HG03025 (cell line): Measurements from ENCODE around the gene GRIN2C.

Experiments used
- ATAC-seq: cut with Tn5 transposase; IDR thresholded peaks from one replicate; pipeline ENCODE4 v1.9.1; 2021; ENCODE audit warnings: mild to moderate bottlenecking, moderate library complexity; ENCODE audit not compliant: unreplicated experiment, low FRiP score

Gene GRIN2C

DNA sequence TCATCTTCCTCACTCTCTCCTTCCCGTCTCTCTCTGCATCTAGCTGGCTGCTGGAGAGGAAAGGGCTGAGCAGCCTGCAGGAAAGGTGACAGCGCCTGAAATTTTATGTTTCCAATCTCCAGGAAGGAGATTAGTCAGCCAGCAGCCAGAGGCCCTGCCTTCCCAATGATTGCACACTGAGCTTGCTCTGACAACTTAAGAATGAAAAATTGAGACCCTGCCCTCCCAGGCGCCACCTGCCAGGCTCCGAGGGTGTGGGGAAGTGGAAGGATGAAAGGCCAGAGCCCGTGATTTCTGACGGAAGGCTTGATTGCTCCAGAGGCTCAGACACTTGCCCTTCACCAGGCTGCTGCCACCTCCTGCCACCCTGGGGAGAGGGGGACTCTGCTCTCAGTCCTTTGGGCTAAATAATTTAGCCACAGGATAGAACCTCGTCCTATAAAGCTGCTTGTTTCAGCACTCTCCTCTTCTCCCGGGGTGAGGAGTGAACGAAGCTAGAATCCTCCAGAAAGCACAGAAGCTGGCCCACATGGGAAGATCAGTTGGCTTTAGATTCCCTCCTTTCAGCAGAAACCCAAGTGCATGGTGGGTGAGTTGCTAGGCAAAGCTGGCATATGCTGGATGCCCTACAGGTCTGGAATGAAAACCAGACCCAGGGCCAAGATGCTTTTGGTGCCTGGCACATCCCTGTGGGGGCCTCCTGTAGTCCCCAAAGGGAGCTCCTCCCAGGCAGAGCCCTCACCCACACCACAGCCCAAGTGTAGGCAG lies 33.5 kb downstream of the GRIN2C start:
- no peak for ATAC-seq

DNA sequence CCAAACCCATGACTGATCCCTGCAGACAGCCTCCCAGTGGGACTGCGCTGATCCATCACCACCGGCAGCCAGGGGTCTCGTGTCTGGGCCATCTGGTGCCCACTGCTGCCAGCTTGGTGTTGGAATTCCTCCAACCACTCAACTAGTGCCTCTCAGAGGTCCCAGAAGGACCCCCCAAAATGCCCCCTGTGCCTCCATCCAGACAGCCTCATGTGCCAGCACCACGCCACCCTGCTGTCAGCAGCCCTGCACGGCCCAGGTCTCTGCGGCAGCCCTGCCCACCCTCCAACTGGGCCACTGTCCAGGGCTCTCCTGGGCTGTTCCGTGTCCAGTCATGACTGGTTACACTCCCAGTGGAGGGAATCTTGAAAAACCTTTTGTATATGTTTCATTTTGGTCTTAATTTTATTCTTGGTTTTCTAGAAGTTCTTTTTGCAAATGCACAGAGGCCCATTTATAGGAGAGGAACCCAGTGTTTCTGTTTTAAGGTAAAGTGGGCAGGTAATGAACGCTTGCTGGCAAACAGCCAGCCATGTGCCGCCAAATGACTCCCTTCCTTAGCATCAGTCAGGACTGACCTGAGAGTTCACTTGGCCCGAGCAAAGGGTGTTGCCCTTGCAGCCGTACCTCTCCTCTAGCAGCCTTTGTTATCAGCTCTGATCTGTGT lies 34.6 kb downstream of the GRIN2C start:
- ATAC-seq = no peak

DNA sequence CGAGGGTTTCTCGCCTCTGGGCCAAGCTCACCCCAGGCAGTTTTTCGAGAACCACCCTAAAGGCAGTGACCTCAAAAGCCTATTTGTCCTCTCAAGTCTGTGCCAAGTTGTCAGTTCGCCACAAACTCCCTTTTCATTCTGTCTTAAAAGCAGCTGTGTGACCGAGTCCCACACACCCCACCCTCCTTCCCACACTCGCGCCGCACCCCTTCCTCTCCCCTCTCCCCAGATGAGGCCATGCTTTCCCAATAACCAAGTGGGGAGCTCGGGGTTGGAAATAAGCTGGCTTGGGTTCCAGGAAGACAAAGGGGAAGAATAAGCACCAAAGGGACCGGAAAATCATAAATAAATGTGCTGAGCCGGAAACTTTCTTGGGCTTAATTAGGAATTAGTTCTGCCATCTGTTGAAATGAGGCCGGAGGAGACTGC lies 36.7 kb downstream of the GRIN2C start:
- ATAC-seq = no peak

DNA sequence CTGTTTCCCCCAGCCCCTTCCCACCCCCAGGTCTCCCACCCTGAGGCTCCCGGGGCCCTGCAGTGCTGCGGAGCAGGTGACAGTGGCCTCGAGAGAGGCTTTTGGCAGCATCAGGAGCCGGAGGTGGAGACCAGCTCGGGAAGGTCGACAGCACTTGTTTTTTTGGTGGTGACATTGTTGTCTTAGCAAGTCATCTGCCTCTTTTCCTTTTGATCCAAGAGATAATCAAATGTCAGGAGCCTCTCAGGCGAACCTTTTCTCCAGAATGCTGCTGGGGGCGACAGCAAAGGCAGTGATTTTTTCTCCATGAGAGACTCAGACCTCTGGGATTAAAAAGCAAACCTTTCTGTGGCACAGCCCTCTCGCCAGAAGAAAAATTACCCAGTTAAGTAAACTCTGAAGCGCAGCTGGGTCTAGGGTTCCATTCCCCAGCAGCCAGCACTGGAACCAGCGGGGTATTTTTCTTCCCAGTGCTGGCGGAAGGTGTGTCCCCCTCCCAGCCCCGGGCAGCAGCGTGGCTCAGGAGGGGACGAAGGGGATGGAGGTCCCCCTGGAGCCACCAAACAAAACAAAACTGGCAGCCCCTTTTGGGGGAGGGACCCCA lies 37.2 kb downstream of the GRIN2C start:
- no peak for ATAC-seq

DNA sequence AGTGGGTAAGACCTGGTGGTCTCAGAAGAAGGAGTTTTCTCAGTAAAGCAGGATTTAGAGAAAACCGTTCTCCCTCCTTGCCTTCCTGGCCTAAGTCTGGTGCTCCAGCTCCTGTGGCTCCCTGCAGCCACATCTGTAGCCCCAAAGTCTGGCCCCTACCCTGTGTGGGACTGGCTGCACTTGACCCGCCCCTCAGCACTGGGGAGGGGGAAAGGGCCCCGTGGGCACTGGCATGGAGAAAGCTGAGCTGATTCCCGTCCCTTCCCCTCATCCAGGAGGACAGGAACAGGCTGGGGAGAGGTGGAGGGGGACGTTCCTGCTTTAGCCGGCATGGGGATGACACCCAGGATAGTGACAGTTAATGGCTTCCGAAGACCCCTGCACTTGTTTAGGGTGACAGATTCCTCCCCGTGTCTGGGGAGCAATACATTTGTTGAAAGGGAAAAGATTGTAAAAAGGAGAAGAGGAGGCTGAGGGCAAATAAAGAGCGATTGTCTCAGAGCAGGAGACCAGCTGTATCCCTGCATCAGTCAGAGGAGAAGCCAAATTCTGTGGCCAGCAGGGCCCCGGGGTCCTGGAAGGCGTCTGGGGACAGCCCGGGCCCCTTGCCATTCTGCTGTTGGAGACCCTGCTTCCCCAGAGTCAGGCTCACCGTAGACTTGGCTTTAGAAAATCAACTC lies 37.9 kb downstream of the GRIN2C start:
- no peak for ATAC-seq

DNA sequence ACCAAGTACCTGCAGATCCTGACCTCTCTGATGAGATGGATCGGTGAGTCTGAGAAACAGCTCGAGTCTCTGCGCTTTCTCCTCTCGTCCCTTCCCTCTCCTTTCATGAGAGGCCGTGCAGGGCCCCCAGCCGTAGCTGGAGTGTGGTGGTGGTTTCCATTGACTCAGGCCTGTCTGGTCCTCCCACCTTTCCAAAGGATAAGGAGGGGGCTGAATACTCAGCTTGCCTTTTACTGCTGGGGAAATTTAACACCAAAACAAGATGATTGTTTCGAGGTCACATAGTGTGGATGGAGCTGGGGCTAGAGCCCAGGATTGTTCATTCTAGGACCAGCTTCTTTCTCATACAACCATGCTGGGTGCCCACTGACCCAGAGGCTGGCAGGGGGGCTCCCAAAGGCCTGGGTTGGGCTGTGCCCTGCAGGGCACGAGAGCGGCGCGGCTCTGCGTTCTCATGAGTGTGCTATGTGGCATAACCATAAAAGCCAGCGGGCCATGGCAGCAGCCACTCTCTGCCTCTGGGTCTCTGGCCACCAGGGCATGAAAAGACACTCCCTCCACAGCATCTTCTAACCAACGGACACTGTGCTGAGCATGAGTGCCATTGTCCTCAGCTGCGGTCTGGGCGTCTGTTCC lies 39.8 kb downstream of the GRIN2C start:
- ATAC-seq = no peak

DNA sequence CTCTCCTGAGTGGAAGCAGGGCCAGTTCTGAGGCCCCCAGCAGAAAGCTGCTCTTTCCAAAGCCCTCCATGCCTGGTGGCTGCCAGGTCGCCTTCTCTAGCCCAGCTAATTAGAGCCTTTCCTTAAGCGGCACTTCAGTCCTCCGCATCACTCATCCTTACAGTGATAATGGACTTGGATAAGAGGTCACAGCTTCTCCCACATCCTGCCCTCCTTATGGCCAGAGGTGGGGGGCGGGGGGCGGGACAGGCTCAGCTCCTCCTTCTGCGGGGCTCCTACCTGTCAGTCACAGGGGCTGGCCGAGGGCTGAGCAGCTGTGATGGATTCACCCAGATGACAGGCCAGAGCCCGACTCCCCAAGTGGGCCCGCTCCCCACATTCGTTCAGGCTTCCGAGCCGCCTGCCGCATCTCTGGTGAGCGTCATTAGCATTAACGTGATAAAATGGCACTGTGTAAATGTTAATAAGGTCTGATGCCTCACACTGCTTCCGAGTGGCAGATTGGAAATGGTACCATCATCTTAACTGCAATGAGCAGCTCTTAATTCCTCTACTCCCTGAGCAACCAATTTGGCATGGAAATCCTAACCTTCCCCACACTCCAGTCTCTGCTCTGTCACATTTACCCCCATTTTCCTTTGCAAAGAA lies 41.3 kb downstream of the GRIN2C start:
- ATAC-seq = no peak

DNA sequence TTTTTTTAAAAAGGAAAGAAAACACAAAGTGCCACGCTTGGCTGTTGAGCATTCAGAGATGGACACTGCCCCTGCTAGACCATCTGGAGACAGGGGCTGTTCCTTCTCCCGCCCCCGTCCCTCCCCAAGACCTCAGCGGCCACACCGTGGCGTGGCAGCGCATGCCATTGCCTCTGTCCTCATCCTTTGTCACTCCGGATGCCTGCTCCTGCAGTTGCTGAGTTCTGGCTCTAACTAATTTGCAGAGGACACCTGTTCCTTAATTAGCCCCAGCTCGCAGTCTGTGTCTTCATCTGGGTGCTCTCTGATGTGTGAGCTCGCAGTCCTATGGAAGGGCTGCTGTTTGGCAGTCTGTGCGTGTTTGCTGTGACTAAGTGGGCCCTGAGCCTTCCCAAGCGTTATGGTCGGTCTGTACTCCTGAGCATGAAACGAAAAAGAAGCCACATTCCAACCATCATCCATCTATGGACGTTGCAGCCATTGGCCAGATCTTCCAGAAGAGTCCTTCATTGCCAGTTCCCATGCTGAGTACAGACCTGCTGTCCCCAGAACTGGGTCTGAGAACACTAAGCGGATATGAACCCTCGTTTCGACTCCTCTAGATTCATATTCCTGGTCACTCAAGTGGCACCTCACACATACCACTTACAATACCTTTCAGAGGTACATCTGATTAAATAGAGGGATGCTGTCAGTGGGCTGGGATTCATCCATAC lies 42.6 kb downstream of the GRIN2C start:
- no peak for ATAC-seq

DNA sequence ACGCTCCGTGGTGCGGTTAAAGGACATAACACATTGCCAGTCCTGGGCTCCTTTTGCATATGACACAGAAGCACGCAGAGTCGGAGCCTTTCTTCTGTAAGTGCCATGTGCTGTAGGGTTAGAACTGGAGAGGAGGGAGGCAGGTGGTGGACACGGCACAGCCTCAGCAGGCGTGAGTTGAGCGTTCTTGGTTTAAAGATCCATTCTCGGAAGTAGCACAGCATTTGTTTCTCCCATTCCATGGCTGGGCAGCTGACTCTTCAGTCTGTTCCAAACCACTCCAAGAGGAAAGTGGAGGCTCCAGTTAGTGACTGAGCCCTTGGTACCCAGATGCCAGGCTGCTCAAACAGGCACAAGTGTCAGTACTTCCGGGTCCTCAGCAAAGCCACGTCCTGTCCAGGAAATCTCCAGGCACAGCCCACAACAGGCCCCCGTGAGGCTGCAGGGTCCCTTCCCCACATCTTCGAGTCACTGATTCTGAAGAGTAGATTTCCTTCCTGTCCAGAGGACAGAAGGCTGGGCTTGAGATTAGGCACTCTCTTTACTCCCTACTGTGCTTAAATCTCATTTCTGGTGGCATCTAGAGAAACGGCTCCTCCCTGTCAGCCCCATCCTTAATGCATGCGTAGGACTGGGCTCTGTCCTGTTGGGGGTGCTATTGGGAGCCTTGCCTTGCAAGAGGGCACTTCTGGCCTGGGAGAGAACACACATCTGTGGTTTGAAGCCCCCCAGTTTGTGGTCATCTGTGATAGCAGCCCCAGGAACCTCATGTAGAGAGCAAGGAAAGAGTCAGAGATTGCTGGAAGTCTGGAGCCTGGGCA lies 43.9 kb downstream of the GRIN2C start:
- no peak for ATAC-seq

DNA sequence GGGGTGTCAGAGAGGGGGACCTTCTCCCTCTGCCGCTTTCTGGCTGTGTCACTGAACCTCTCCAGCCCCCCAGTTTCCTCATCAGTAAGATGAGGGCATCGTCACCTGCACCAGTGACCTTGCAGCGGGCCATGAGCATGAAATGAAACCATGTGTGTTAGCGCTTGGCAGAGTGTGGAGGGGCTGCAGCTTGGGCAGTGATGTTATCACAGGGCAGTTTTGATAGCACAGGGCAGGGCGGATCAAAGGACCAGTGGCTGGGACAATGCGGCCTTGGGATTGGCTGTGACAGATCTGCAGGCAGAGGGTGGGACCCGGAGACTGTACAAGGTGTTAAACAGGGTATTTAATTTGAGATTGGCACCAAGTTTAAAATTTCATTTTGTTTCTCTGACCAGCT lies 44.6 kb downstream of the GRIN2C start:
- ATAC-seq = no peak

DNA sequence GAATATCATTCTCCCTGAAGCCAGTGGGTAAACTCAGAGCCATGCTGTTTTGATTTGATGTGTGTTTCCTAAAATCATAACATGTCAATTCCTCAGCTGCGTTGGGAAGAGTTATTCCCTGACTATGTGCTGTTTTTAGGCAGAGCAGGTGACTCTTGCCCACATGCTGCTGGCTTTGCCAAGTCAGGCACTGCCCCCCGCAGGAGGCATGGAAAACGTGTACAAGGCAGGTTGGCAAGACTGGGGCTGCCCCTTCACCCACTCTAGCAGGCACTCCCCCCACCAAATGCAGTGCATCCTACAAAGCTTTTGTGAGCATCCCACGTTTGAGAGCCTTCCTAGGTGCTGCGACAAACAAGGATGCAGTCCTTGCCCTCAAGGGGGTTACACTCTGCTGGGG lies 45.2 kb downstream of the GRIN2C start:
- no peak for ATAC-seq

DNA sequence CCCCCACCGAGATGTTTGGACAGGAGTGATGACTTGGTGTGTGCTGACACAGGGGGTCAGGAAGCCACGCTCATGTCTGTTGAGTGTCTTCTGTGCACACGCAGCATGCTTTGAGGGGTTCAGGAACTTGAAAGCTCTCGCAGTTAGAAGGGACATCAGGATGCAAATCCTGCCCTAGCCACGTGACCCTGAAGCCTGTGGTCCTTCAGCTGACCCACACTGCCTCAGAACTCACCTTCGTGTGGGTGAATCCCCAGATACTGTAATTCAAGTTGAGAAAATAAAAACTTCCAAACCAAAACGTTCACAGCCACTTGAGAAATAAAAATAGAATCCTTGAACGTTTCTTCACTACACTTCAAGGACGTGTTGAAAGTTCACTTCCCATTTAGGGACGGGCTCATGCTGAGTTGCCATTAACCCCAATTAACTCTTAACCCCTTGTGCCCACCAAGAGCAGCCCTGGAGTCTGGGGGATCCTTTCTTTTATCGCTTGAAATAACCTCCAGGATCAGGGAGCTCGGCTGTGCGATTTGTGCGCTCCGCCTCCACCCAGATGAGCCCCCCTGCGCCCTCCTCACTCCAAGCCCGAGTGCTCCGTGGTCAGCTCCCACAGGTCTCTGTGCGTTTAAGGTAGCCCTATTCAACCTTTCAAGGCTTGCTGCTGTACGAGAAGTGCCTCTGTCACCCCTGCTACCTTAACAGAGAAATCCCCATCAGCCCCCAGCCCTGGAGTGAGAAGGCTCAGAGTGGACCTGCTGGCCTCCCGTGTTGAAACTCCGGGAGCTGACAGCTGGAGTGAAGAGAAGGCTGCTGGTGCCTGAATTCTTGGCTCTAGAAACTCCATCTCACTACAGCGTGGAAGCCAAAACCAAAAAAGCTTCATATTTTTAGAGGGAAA lies 47.3 kb downstream of the GRIN2C start:
- no peak for ATAC-seq

DNA sequence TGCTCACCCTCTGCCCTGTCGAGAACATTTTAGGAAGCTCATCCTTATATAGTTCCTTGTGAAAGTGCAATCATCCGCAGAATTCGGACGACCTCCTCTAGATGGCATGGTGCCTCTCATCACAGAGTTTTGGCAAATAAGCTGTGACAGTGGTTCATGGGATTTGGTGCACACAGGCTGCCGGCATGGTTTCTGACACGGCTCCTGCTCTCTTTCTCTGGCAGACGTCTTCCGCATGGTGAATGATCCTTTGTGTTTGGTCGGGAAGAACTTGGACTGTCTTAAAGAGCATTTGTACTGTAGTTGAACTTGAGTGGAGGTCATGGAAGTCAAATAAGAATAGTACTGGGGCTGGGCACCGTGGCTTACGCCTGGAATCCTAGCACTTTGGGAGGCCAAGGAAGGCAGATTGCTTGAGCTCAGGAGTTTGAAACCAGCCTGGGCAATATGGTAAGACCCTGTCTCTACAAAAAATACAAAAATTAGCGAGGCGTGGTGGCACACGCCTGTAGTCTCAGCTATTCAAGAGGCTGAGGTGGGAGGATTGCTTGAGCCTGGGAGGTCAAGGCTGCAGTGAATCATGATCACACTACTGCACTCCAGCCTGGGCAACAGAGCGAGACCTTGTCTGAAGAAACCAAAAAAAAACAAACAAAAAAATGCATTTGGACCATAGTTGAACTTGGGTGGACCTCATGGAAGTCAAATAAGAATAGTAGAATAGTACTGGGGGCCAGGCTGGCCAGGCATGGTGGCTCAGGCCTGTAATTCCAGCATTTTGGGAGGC lies 48.8 kb downstream of the GRIN2C start:
- no peak for ATAC-seq

DNA sequence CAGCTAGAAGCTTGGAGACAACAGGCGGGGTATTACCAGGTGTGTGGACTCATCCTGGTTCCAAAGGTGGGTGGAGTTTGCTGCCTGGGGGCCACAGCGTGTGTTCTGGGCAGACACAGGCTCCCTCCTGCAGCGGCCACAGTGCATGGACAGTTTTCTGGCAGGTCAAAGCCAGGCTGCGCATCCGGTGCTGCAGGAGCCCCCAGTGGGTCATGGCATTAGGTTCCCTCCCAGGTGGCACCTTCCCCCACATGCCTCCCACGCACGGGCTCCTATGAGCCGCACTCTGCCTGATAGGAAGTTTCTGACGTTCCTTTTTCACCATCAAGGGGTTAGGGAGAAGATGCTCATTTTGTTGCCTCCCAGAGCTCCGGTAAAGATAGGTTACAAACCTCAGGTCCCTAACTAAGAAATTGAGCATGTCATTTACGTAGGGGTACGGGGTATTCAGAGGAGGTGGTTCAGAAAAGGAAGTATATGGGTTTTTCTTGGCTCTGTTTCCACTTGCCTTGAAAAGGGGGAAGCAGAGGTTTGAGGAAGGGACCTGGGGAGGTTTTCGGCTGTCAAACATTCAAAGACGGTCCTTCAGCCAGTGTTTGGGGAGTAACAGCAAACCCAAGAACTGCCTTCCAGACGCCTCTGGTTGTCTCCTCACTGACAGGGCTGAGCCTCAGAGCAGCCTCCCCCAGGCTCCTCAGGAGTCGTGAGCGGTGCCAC lies 50.8 kb downstream of the GRIN2C start:
- no peak for ATAC-seq

DNA sequence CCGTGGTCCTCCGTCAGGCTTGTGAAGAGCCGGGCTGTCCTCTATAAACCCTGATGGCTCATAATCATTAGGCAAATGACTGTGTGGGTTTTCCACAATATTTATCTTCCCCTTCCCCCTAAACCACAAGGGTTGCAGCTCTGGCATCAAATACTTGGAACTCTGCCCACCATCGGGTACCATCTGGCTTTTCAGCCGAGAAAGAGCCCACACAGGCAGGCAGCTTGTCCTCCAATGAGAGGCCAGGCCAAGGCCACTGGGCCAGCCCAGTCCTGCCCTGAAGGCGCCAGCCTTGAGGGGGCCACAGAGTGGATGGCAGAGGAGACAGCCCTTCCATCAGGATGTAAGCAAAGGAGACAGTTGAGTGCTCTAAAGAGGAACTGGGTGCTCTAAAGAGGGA lies 51.8 kb downstream of the GRIN2C start:
- ATAC-seq = no peak

DNA sequence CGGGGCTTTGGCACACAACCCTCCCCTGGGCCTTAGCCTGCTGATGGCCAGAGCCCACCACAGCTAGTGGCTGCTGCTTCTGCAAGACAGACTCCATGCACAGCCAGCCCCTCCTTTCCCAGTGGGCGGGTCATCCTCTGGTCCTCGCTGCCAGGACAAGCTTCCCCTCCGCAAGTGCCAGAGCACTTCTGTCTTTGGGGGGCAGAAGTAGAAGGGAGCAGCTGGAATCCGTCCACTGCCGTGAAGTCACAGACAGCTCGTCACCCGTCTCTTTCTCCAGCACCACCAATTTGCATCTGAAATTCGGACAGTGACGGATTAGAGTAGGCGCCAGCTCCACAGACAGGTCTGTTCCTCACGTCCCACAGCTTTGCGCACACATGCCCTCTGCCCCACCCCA lies 52.2 kb downstream of the GRIN2C start:
- ATAC-seq = no peak
